GM10248 (cell line): ENCODE results near the gene SNRPA1.

Source experiments
- CTCF ChIA-PET: fragments of 300-600 bp; sonication (Branson Sonifier 250); formaldehyde crosslinking; extraction: SDS; loops from one replicate; lab custom pipeline; 2021; ENCODE audit warnings: antibody characterized with exemption; lab: Yijun Ruan, JAX
- POLR2A ChIA-PET: fragments of 350-650 bp; sonication (Branson Sonifier 250); formaldehyde crosslinking; extraction: SDS; loops from one replicate; lab custom pipeline; 2020; ENCODE audit warnings: antibody characterized with exemption; lab: Yijun Ruan, JAX
- DNase-seq: peaks from one replicate; pipeline ENCODE4 v3.0.0; 2012; ENCODE audit errors: extremely low spot score
- CTCF ChIP-seq: IDR thresholded peaks from 2 replicates; pipeline ENCODE4 v1.5.1; 2012; ENCODE audit warnings: mild to moderate bottlenecking, low read depth; ENCODE audit errors: extremely low read depth, missing control alignments, control extremely low read depth

Gene SNRPA1

GRCh38 chr15:101283931-101284330 lies 11.1 kb downstream of the SNRPA1 start:
- TF ChIP-seq CTCF, result no peak
- CTCF ChIA-PET, result interaction anchor here (0.9 to 4.6 kb wide), 7 partner anchors 9 to 366 kb away, joined by 3 to 19 read pairs (median 4); partner anchors contain the start of gene SNRPA1
- DNase-seq, result no peak
- POLR2A ChIA-PET, result interaction anchor here (0.7 kb wide), 1 partner anchor 19 kb away, joined by 5 read pairs; no protein-coding TSS in a partner anchor

- no peak for TF ChIP-seq CTCF
- no peak for DNase-seq
- ChIA-PET CTCF (interaction anchor here (3.4 kb wide), 1 partner anchor 10 kb away, joined by 34 read pairs; no protein-coding TSS in a partner anchor), POLR2A (no interaction called here)
Observed at GRCh38 chr15:101280007-101280406, 15.0 kb downstream of the SNRPA1 start.

GRCh38 chr15:101277943-101278564 lies 17.0 kb downstream of the SNRPA1 start:
- no peak for DNase-seq
- TF ChIP-seq CTCF, result no peak
- CTCF ChIA-PET, result interaction anchor here (1.2 to 3.4 kb wide), 2 partner anchors 11 to 12 kb away, joined by 5 to 34 read pairs; no protein-coding TSS in a partner anchor
- POLR2A ChIA-PET, result no interaction called here

GRCh38 chr15:101277038-101277822 lies 17.8 kb downstream of the SNRPA1 start, which contains the start of gene SELENOS:
TSS of gene SELENOS (minus strand) at chr15:101277485. CDS start at chr15:101277417, 68 bp downstream.
- no peak for TF ChIP-seq CTCF
- CTCF ChIA-PET, result interaction anchor here (1.0 to 3.4 kb wide), 5 partner anchors 12 to 378 kb away, joined by 3 to 34 read pairs (median 6); no protein-coding TSS in a partner anchor
- DNase-seq, result peak; percentile 94
- POLR2A ChIA-PET, result interaction anchor here (1.5 kb wide), 1 partner anchor 10 kb away, joined by 4 read pairs; no protein-coding TSS in a partner anchor

- TF ChIP-seq CTCF, result peak; percentile 9
- DNase-seq, result peak; percentile 38
- ChIA-PET POLR2A (interaction anchor here (1.5 kb wide), 1 partner anchor 9 kb away, joined by 4 read pairs; no protein-coding TSS in a partner anchor), CTCF (interaction anchor here (1.0 to 2.8 kb wide), 7 partner anchors 12 to 378 kb away, joined by 3 to 10 read pairs (median 4); partner anchors contain the start of gene CHSY1)
Observed at GRCh38 chr15:101276501-101277037, 18.5 kb downstream of the SNRPA1 start.

- TF ChIP-seq CTCF, result no peak
- ChIA-PET CTCF (interaction anchor here (1.2 to 3.0 kb wide), 7 partner anchors 9 to 263 kb away, joined by 3 to 29 read pairs (median 7); partner anchors contain the start of gene CHSY1), POLR2A (no interaction called here)
Observed at GRCh38 chr15:101275018-101275417, 20.0 kb downstream of the SNRPA1 start.

More at GRCh38 chr15:101275018-101275417, 20.0 kb downstream of the SNRPA1 start:
- peak; percentile 38 for DNase-seq
